Stimulated activated CD8-positive, alpha-beta memory T cell treated with anti-CD3 and anti-CD28 coated beads, Interleukin-7, amount 100 ng/mL, for 4 hours (primary cell): ENCODE results near the gene LYPD4.
A peak's percentile ranks its signal among the peaks of the same experiment; 100 is the strongest.

ENCODE experiments used
- DNase-seq, 2 donors: peaks; one replicate each; pipeline ENCODE4 v3.0.0-alpha.2; 2020; ENCODE audit warnings: low read depth in 2 of 2

LYPD4 gene, protein sequence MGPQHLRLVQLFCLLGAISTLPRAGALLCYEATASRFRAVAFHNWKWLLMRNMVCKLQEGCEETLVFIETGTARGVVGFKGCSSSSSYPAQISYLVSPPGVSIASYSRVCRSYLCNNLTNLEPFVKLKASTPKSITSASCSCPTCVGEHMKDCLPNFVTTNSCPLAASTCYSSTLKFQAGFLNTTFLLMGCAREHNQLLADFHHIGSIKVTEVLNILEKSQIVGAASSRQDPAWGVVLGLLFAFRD

DNA sequence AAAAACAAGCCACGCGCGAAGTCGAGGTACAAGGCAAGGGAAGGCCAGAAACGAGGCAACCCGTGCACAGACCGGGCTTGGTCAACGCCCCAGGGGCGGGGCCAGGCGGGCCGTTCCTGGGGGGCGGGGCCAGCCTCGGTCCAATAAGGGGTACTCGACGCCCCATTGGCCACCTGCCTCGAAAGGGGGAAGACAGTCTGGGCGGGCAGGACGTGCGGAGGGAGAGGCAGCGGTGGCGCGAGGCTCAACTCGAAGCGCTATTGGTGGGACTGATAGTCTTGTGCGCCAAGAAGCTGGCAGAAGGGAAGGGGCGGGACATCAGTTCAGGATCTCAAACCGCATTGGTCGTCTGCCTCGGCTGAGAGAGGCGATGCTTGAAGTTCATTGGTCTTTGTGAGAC is at the start of gene LYPD4:
Gene LYPD4, minus strand, starts transcription at position 83 of the 400 bp plus-strand sequence. CDS start 5,398 bp downstream, outside the sequence.
- no peak for DNase-seq

DNA sequence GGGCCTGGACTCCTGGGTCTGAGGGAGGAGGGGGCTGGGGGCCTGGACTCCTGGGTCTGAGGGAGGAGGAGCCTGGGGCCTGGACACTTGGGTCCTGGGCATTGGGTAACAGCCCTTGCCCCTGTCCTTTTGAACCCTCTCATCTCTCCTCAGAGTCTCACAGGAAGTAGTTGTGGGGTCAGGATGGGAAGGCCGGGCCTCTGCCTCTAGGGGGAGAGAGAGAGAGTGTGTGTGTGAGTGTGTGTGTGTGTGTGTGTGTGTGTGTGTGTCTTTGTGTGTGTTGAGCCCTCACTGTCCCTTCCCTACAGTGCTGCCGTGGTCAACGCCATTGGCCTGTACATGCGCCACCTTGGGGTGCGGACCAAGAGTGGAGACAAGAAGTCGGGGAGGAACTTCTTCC is 49.4 kb upstream of the LYPD4 start:
- no peak for DNase-seq

DNA sequence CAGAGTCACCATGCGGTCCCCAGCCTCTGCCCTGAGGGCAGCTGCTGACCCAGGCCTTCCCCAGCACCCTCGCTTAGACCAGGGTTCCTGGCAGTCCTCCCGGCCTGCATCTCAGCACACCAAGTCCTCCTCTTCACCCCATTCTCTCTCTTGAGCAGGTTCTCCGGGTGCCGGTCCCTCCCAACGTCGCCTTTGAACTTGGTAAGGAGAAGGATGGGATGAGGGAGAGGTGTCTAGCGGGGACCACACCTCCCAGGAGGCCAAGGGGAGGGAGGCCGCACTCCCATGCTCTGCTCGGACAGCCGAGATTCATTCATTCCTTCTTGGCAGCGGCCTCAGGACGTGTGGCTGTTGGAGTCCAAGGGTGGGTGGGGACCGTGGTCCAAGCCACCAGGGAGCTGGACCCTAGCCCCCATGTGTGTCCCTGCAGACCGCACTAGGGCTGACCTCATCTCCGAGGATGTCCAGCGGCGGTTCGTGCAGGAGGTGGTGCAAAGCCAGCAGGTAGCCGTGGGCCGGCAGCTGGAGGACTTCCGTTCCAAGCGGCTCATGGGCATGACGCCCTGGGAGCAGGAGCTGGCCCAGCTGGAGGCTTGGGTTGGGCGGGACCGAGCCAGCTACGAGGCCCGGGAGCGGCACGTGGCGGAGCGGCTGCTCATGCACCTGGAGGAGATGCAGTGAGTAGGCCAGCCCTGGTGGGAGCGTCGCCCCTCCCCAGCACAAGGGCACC is 47.9 kb upstream of the LYPD4 start:
- no peak for DNase-seq

DNA sequence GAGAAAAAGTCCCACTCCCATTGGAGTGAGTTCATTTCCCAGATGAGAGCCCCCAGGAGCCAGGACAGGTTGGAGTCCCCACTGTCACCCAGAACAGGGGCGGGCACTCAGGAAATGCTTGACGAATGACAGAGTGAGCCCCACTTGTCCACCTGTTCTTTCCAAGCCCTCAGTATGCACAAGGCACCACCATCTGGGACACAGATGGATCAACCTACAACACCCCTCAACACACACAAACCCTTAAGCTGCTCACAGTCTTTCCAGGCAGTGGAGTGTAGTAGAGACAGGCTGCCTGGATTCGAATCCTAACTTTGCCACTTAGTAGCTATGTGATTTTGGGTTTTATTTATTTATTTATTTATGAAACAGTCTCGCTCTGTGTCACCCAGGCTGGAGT is 46.5 kb upstream of the LYPD4 start:
- no peak for DNase-seq

DNA sequence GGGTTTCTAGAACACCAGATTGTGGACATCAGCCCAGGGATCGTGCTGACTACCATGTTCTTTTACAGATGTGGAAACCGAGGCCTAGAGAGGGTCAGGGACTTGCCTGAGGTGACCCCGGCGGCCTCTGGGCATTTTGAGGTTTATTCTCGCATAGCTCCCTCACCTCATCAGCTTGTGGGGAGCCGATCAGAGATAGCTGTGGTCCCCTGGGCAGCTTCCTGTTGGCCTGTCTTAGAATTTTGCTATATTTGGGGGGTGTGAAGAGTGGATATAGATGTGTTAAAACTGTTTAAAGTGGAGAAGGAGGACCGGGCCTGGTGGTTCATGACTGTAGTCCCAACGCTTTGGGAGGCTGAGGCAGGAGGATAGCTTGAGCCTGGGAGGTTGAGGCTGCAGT is 45.4 kb upstream of the LYPD4 start:
- no peak for DNase-seq

DNA sequence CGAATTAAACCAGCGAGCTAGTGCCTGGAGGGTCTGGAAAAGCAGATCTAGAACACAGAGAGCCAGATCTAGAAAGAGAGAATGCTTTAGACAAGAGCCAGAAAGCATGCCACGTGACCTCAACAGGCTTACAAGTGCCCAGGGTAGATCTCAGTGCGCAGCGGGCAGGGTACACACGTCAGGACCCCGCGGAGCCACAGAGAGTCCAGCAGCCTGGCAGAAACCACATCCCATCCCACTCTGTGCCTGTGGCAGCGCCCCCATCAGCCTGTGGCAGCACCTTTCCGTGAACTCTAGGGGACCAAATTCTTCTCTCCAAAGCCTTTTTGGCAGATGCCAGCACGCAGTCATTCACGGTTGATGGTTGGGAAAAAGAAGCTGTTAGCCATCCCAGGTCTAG is 44.4 kb upstream of the LYPD4 start:
- no peak for DNase-seq

DNA sequence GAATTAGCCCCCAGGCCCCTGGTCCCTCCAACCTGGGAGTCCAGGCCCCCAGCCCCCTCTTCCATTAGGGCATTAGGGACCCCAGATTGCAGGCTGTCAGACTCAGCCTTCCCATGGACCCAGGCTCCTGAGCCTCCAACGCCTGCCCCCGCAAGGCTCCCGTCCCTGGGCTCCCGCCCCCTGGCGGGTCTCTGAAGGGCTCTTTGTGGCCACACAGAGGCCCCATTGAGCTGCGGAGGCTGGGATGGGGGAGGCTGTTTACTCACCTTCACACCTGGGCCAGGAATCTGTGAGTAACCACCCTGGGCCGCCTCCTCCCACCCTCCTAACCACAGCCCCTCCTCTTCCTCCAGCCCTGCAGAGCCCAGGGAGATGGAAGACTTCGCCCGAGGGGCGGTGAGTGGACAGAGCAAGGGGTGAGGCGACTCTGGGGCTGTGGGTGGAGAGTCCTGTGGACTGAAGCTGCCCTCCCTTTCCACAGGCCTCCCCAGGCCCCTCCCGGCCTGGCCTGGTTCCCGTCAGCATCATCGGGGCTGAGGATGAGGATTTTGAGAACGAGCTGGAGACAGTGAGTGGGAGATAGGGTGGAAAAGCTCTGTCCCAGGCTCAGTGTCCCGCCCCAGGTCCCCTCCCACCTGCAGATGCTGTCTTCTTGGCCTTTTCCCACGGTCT is 43.4 kb upstream of the LYPD4 start:
- DNase-seq, result peak; percentile 86 to 88

DNA sequence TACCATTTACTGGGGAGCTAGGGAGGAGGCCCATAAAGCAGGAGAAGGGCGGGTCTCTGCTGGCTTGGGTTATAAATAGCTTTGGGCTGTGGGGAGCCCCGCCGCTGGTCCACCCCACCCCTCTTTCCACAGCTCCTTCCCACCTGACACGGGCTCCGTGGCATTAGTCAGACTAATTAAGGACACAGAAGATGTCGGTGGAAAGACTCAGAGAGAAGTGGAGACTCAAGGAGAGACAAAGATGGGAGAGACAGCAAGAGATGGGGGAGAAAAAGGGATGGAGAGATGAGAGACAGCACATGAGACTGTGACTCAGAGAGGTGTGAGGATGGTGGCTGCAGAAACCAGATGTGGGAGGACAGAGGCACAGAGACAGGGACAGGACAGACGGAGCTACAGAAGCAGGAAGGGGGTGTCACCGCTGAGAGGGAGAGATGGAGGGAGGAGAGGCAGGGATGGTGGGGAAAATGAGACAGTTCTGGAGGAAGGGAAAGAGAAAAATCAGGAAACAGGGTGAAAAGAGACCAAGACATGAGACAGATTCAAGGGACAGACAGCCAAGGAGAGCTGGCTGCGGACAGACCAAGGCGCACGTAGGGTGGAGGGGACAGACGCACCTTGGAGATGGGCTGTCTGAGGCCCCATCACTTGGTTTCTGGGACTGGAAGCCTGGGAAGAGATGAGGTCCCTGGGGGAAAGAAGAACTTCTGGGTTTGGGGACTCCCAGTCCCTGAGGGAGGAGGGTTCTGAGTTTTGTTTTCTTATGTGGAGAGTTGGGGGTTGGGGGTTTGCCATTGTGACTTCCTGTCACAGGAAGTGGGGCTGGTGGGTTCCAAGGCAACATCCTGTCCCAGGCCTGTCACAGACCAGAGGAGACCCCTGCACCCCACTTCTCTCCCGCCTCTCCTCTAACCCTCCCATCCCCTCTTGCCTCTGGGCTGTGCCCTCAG is 42.6 kb upstream of the LYPD4 start:
- DNase-seq, result peak; percentile 52 to 62

DNA sequence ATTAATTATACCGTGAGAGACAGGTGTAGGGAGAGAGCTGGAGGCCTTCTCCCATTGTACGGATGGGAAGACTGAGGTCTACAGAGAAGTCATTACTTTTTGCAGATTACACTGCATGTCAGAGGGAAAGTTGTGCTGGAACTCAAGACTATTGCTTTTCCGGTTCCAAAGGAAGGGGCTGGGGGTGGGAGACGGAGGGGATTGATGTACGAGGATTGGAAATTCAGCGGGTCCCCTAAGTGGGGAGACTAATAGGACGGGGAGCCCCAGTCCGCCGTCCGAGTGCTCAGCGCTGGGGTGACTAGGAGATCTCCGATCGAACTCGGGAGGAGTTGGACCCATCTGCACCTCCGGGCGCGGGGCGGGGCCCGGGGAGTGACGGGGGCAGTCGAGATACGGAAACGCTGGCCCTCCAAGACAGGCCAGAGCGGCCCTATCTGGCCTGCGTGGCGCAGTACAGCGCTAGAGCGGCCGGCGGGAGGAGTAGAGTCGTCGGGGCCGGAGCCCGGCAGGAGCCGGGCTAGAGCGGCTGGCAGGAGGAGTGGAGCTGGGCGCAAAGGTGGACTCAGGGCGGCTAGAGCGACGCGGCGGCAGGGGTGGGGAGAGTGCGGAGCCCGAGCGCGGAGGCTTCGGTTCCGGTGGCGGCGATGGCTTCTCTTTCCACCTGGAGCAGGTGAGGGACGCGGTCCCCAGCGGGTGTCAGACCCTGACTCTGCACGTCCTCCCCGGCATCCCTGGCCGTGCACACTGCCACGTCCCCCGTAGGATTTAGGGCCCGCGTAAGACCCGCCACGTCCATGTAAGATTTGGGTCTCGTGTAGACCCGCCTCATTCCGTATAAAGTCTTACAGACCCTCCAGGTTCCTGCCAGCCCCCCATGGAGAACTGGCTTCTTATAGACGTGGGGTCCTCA is 39.6 kb upstream of the LYPD4 start:
- DNase-seq, result peak; percentile 79 to 87

DNA sequence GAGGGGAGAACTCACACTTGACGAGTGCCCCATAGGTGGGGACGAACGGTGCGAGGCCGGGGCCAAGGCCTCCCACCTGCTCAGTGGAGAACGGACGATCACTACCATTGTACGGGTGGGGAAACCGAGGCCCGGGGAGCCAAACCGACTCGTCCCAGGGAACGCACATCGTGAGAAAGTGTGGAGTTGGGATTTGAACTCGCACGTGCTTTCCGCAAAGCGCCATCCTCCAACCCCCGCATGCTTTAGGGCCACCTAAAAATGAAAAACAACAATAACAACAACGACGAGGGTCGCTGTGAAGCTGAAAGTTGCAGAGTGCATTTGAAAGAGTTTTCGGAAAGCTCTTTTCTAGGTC is 39.0 kb upstream of the LYPD4 start:
- DNase-seq, result no peak

DNA sequence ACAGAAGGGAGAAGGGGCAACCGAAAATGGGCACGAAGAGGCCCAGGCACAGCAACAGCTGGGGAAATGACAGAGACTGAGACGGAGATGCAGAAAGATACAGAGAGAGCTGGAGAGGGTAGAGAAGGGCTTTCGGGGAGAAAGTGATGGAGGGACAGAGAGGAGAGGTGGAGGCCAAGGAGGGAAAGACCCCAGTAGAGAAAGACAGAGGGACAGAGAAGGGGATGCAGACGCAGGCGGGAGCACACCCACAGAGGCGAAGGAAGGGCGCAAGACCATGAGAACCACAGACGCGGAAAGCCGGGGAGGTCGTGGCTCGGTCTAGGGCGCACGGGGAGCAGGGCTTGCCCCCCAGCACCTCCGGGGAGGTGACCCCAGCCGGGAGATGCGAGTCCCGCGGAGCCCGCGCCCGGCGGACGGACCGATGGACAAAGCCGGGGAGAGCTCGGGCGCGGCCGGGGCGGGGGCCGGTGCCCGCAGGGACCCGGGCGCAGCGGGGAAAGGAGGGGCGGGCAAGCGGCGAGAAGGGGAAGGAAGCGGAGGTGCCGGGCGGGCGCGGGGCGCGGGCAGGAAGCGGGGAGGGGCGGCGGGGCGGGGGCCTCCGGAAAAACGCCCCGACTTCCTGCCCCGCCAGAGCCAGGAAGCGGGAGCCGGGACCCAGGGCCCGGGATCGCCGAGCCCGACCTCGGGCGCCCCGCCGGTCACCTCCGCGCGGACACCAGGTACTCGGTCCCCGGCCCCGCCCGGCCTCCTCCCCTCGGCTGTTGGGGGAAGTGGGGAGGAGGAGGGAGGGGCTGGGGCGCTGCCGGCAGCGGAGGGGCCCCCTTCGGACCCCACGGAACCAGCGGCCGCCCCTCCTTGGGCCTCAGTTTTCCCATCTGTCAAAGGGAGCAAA is 38.3 kb upstream of the LYPD4 start, which contains the start of gene ARHGEF1:
Gene ARHGEF1, plus strand, starts transcription at position 617 of the 895 bp plus-strand sequence. CDS start 4,899 bp downstream, outside the sequence.
- DNase-seq, result peak in 1 of 2 donors; percentile 61

DNA sequence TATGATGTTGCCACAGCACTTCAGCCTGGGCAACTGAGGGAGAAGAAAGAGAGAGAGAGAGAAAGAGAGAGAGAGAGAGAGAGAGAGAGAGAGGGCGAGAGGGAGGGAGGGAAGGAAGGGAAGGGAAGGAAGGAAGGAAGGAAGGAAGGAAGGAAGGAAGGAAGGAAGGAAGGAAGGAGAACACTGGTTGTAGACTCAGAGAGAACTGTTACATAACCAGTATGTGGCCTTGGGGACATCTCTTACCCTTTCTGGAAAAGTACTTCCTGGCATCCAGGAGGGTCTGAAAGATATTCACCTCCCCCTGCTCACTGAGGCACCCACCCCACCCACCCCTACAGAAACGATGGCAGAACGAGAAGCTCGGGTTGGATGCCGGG is 35.8 kb upstream of the LYPD4 start:
- DNase-seq, result no peak

DNA sequence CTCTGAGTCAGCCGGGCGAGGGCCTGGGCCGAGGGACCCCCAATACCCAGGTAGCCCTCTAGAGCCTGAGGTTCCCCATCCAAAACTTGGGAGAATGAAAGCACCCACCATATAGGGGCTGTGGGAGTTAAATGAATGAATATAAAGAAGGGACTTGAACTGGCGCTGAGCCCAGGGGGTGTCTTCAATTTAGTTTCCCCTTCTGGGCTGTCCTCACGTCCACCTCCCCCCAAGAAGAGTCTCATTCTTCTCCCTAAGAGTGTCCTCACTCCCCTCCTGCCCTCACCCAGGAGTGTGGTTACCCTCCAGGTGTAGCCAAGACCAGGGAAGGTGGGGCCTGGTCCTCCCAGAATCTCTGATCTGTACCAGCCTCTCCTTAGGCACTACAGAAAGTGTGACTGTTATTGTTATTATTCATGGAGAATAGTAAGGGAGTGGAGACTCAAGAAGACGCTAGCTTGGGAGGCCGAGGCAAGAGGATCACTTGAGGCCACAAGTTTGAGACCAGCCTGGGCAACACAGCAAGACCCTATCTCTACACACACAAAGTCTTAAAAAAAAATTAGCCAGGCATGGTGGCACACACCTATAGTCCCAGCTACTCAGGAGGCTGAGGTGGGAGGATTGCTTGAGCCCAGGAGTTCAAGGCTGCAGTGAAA is 35.3 kb upstream of the LYPD4 start:
- no peak for DNase-seq

DNA sequence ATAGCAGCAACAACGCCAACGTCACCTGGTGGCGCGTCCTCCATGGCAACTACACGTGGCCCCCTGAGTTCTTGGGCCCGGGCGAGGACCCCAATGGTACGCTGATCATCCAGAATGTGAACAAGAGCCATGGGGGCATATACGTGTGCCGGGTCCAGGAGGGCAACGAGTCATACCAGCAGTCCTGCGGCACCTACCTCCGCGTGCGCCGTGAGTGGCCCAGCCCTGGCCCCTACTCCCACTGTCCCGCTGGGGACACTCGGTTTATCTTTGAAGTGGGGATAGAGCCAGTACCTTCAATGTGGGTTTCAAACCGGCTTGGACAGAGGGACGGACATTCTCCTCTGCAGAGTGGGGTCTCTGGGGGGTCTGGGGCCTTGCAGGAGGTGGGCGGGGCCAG is 34.6 kb upstream of the LYPD4 start:
- no peak for DNase-seq

DNA sequence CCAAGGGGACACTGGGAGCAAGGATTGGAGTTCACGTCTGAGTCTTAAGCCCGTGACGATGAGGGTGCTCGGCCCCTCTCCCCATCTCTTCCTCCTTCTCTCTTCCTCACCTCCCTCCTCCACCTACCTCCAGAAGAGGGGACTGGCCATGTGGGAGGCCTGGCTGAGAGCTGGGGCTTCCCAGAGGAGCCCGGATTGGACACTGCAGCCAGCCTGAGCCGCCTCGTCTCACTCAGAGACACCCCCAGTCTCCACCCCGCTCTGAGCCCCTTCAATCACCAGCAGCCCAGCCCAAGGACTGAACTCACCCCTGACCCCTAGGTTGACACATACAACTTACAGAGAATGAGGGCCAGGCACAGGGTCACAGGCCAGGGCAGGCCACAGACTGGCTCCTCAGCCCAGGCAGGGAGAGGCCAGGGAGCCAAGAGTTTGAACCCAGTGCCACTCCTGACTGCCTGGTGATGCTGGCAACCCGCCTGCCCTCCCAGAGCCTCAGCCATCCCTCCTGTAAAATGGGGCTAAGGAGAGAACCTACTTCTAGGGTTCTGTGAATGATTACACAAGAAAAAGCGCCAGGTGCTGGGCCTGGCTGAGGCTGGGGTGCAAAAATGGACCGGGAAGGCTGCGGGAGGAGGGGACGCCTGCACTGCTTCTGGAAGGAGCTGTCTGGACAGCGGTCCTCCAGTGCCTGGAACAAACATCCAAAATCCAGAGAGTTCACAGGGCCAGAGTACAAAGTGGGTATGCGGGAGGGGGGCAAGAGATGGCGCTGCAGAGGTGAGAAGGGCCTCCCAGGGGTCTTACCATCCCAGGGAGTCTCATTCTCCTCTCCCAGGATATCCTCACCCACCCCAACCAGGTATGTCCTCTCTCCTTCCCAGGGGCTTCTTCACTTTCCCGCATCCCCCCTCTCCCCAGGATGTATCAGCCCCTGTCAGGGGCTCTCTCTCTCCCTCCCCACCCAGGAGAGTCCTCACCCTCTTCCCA is 33.7 kb upstream of the LYPD4 start:
- DNase-seq, result no peak

DNA sequence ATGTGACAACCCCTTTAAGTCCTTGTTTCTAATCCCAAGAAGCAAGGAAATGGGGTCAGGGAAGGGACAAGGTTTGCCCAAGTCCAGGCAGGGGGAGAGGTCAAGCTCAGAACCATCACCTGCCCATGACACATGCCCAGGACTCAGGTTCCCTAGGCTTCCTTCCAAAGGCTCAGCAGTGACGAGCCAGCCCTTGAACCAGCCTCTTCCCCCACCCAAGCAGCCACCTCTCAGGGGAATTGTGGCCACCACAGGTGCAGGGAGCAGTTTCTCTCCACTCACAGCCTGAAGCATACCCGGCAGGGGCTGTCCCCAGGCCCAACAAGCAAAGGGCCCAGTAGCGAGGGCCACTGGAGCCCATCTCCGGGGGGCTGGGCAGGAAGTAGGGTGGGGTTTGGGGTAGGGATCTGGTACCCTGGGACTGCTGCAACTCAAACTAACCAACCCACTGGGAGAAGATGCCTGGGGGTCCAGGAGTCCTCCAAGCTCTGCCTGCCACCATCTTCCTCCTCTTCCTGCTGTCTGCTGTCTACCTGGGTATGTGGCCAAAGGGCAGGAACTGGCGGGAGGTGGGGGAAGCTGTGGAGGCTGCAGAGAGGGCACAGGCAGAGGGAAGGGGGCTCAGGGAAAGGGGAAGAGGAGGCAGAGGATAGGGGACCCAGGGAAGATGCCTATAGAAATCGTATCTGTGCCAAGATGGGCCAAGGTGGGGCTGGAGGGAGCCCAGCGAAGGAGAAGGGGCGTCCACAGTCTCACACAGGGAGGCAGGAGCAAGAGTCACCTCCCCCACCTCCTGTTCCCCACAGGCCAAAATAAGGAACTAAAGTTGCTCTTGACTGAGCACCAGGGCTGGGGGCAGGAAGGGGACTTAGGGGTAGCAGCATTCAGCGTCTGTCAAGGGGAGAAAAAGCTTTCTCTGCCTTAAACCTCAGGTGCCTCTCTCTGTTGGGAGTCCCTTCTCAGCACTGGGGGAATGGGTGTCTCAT is 32.7 kb upstream of the LYPD4 start, which contains the start of gene CD79A:
Gene CD79A, plus strand, starts transcription at position 433 of the 986 bp plus-strand sequence. Its CDS starts 26 bp downstream, at position 459.
- DNase-seq, result no peak
